ENCODE results near the gene RBBP6.
"Not testable (repeated sequence)": the region's sequence is repeated elsewhere in the genome, so short reads cannot be mapped to it uniquely, and the experiment has no call there.

The RBBP6 gene

GRCh38 chr16:24553983-24554382 lies 14.6 kb downstream of the RBBP6 start:
- H3K4me3 ChIP-seq (ENCODE audit: low read length) = no peak overlapping the region
- TF ChIP-seq, protein P1, sequence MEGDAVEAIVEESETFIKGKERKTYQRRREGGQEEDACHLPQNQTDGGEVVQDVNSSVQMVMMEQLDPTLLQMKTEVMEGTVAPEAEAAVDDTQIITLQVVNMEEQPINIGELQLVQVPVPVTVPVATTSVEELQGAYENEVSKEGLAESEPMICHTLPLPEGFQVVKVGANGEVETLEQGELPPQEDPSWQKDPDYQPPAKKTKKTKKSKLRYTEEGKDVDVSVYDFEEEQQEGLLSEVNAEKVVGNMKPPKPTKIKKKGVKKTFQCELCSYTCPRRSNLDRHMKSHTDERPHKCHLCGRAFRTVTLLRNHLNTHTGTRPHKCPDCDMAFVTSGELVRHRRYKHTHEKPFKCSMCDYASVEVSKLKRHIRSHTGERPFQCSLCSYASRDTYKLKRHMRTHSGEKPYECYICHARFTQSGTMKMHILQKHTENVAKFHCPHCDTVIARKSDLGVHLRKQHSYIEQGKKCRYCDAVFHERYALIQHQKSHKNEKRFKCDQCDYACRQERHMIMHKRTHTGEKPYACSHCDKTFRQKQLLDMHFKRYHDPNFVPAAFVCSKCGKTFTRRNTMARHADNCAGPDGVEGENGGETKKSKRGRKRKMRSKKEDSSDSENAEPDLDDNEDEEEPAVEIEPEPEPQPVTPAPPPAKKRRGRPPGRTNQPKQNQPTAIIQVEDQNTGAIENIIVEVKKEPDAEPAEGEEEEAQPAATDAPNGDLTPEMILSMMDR (IDR thresholded peaks at IDR 0.05; ENCODE audit: insufficient read depth, low read depth, low read length, missing control alignments) = no peak
- DNase-seq (ENCODE audit: low read depth) = no peak

DNA sequence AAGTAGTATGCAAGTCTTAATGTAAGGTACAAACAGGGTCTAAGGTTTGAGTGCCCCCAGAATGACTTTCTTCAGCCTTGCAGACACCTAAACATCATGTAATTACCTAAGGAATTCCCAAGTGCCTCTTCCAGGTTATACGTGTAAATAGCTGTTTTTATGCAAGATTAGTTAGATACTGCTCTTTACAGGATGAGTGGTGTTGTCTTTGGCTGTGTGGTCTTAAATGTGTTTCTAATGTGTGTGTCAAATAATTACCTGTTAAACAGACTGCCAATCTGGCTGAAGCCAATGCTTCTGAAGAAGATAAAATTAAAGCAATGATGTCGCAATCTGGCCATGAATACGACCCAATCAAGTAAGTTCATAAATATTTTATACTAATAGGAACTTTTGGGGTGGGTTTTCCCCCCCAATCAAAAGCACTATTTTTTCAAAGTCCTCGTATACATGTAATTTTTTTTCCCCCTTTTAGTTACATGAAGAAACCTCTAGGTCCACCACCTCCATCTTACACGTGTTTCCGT lies 16.0 kb downstream of the RBBP6 start:
- DNase-seq (ENCODE audit: low read depth) = no peak
- TF ChIP-seq, protein P1 (IDR thresholded peaks at IDR 0.05; ENCODE audit: insufficient read depth, low read depth, low read length, missing control alignments) = no peak

DNA sequence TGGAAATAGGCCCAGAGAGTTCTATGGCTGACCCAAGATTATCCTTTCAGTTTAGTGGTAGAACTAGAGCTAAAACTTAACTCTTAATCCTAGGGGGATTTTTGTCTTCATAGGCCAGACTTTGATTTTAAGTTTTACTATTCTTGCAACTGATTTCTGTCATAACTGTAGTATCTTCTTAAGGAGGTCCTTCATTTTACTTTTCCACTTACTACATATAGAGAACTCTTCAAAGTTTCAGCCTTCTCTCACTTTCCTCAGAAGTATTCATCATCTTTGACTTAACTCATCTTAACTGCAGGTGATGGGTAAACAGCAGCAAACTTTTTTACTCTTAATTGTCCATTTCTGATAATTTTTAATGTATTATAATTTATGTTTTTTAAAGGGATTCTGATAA lies 23.4 kb downstream of the RBBP6 start:
- H3K4me3 ChIP-seq (ENCODE audit: low read length) = no peak overlapping the region
- TF ChIP-seq, protein P1 (IDR thresholded peaks at IDR 0.05; ENCODE audit: insufficient read depth, low read depth, low read length, missing control alignments) = no peak
- no peak for DNase-seq (ENCODE audit: low read depth)

More for the DNA sequence above, 16.0 kb downstream of the RBBP6 start:
- H3K4me3 ChIP-seq (ENCODE audit: low read length) = no peak overlapping the region

- DNase-seq (ENCODE audit: low read depth) = peak; percentile 42
- H3K4me3 ChIP-seq (ENCODE audit: low read length) = no peak overlapping the region
- TF ChIP-seq, protein P1 (IDR thresholded peaks at IDR 0.05; ENCODE audit: insufficient read depth, low read depth, low read length, missing control alignments) = peak; percentile 28
Observed at GRCh38 chr16:24568392-24568791, 29.0 kb downstream of the RBBP6 start.

DNA sequence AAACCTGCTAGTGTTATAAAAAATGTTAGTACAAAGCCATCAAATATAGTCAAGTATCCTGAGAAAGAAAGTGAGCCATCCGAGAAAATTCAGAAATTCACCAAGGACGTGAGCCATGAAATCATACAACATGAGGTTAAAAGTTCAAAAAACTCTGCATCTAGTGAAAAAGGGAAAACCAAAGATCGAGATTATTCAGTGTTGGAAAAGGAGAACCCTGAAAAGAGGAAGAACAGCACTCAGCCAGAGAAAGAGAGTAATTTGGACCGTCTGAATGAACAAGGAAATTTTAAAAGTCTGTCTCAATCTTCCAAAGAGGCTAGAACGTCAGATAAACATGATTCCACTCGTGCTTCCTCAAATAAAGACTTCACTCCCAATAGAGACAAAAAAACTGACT lies 31.7 kb downstream of the RBBP6 start:
- DNase-seq (ENCODE audit: low read depth) = no peak
- no peak overlapping the region for H3K4me3 ChIP-seq (ENCODE audit: low read length)
- TF ChIP-seq, protein P1 (IDR thresholded peaks at IDR 0.05; ENCODE audit: insufficient read depth, low read depth, low read length, missing control alignments) = no peak

- DNase-seq (ENCODE audit: low read depth) = no peak
- H3K4me3 ChIP-seq (ENCODE audit: low read length) = no peak overlapping the region
- TF ChIP-seq, protein P1 (IDR thresholded peaks at IDR 0.05; ENCODE audit: insufficient read depth, low read depth, low read length, missing control alignments) = no peak
Observed at GRCh38 chr16:24572069-24572468, 32.7 kb downstream of the RBBP6 start.

DNA sequence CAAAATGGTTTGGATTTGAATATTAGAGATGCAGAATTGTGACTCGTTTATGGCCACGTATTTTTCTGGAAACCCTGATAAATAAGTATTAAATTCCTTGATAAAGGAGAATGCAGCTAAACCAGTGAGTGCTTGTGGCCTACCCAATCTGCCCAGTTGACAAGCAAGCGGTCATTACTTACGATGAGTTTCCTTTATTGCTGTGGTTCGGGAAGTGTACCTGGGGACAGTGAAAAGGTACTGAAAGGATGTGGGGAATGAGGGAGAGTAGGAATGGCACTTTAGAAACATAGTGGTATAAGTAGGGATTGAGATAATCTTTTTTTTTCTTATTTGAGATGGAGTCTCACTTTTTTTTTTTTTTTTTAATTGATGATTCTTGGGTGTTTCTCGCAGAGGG lies 33.8 kb downstream of the RBBP6 start:
- no peak overlapping the region for H3K4me3 ChIP-seq (ENCODE audit: low read length)
- DNase-seq (ENCODE audit: low read depth) = no peak
- TF ChIP-seq, protein P1 (IDR thresholded peaks at IDR 0.05; ENCODE audit: insufficient read depth, low read depth, low read length, missing control alignments) = no peak

DNA sequence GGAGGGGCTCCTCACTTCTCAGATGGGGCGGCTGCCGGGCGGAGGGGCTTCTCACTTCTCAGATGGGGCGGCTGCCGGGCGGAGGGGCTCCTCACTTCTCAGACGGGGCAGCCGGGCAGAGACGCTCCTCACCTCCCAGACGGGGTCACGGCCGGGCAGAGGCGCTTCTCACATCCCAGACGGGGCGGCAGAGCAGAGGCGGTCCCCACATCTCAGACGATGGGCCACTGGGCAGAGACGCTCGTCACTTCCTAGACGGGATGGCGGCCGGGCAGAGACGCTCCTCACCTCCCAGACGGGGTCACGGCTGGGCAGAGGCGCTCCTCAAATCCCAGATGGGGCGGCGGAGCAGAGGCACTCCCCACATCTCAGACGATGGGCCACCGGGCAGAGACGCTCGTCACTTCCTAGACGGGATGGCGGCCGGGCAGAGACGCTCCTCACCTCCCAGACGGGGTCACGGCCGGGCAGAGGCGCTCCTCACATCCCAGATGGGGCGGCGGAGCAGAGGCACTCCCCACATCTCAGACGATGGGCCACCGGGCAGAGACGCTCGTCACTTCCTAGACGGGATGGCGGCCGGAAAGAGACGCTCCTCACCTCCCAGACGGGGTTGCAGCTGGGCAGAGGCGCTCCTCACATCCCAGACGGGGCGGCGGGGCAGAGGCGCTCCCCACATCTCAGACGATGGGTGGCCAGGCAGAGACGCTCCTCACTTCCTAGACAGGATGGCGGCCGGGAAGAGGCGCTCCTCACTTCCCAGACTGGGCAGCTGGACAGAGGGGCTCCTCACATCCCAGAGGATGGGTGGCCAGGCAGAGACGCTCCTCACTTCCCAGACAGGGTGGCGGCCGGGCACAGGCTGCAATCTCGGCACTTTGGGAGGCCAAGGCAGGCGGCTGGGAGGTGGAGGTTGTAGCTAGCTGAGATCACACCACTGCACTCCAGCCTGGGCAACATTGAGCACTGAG lies 35.4 kb downstream of the RBBP6 start:
- not testable (repeated sequence) for H3K4me3 ChIP-seq (ENCODE audit: low read length); DNase-seq (ENCODE audit: low read depth)

DNA sequence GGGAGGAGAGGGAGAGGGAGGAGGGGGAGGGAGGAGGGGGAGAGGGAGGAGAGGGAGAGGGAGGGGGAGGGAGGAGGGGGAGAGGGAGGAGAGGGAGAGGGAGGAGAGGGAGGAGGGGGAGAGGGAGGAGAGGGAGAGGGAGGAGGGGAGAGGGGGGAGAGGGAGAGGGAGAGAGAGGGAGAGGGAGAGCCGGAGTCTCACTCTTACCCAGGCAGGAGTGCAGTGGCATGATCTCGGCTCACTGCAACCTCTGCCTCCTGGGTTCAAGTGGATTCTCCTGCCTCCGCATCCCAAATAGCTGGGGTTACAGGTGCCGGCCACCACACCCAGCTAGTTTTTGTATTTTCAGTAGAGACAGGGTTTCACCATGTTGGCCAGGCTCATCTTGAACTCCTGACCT lies 36.4 kb downstream of the RBBP6 start:
- H3K4me3 ChIP-seq (ENCODE audit: low read length); DNase-seq (ENCODE audit: low read depth): not testable (repeated sequence)

Measured in epithelial cell of esophagus (primary cell).